Stomach (tissue), 4 donors: ENCODE measurements around the gene OLFM1.

Experiments
- EP300 ChIP-seq: sonication (generic); formaldehyde crosslinking; IDR thresholded peaks from one replicate; pipeline ENCODE4 v1.6.1; 2017; ENCODE audit warnings: antibody characterized with exemption
- POLR2A ChIP-seq, 4 donors: fragments of 450-650 bp; IDR thresholded peaks; one replicate each; pipeline ENCODE4 v1.6.1; 2016; ENCODE audit warnings: antibody characterized with exemption in 4 of 4, control low read depth in 2 of 4, mild to moderate bottlenecking in 1 of 4, moderate library complexity in 1 of 4

- TF ChIP-seq EP300 (no peak), POLR2A (IDR thresholded peaks at IDR 0.05) (no peak)
These were observed 2.6 kb downstream of the OLFM1 start for GRCh38 chr9:135090081-135090480.
